Measurements from ENCODE around the gene PTPRM.

PTPRM gene

GRCh38 chr18:7678801-7679200, 111.7 kb downstream of the PTPRM start:
- no peak for TF ChIP-seq CTCF (conservative IDR thresholded peaks at IDR 0.05; ENCODE audit: low read depth, low read length)
- no peak overlapping the region for H3K4me2 ChIP-seq
- H3K27ac ChIP-seq = no peak overlapping the region
- no peak overlapping the region for H2AFZ ChIP-seq (ENCODE audit: low read depth)
- H3K4me1 ChIP-seq (ENCODE audit: low read depth, poor library complexity, severe bottlenecking) = peaks cover 31% of the 10 kb centered on the region
- no peaks in the 10 kb centered on the region for H3K36me3 ChIP-seq (ENCODE audit: insufficient read depth)
- no peaks in the 10 kb centered on the region for H3K27me3 ChIP-seq (ENCODE audit: insufficient read depth, low read depth)
- no peaks in the 10 kb centered on the region for H4K20me1 ChIP-seq (ENCODE audit: insufficient read depth)
- H3K9ac ChIP-seq = no peak overlapping the region
- no peaks in the 10 kb centered on the region for H3K79me2 ChIP-seq (ENCODE audit: insufficient read depth, low read depth)
- H3K4me3 ChIP-seq (IDR thresholded peaks at IDR 0.05; ENCODE audit: insufficient read depth, low read depth, low read length) = no peak overlapping the region

DNA sequence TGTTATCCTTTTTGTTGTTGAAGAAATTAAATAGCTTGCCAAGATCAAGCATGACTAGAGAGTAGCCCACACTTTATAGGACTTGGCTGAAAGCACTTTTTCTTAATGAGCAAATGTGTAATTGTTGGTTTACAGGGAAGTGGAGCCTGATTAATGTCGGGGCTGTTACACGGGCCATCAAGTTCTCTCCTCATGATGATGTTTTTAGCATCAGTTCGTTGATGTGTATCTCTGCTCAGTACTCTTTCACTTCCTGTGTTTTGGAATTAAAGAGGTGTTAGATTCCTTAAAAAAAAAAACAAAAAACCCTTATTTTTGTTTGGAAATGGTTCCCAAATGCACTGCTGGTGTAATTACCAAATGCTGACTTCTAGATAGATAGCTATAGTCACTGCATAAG, 114.2 kb downstream of the PTPRM start:
- Histone ChIP-seq H3K4me1 (ENCODE audit: low read depth, poor library complexity, severe bottlenecking) (peaks cover 30% of the 10 kb centered on the region), H3K36me3 (ENCODE audit: insufficient read depth) (no peaks in the 10 kb centered on the region), H4K20me1 (ENCODE audit: insufficient read depth) (no peaks in the 10 kb centered on the region), H3K9ac (no peak overlapping the region), H3K4me2 (no peak overlapping the region), H3K4me3 (IDR thresholded peaks at IDR 0.05; ENCODE audit: insufficient read depth, low read depth, low read length) (no peak overlapping the region), H3K27ac (no peak overlapping the region), H3K79me2 (ENCODE audit: insufficient read depth, low read depth) (no peaks in the 10 kb centered on the region), H3K27me3 (ENCODE audit: insufficient read depth, low read depth) (no peaks in the 10 kb centered on the region), H2AFZ (ENCODE audit: low read depth) (no peak overlapping the region)
- no peak for TF ChIP-seq CTCF (conservative IDR thresholded peaks at IDR 0.05; ENCODE audit: low read depth, low read length)

DNA sequence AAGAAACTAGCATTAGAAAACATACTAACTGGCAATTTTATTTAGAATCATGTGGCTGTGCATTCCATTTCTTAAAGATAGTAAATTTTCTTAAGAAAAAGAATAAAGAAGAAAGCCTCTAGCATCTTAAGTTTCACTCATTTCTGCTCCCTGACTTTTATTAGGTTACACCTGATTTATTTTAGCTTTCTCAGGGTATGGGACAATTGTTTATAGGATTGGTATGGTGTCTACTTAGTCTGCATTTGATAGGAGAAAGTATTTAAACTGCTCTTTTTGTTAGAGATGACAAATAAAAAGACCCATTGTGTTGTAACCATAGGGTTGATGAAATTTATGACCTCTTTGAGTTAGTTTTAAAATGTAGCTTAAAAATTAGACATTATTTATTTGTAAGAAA, 115.2 kb downstream of the PTPRM start:
- peaks cover 20% of the 10 kb centered on the region for H3K4me1 ChIP-seq (ENCODE audit: low read depth, poor library complexity, severe bottlenecking)

GRCh38 chr18:7683753-7684152, 116.6 kb downstream of the PTPRM start:
- Histone ChIP-seq H3K27me3 (ENCODE audit: insufficient read depth, low read depth) (no peaks in the 10 kb centered on the region), H2AFZ (ENCODE audit: low read depth) (no peak overlapping the region)

More for the DNA sequence above, 115.2 kb downstream of the PTPRM start:
- no peak for TF ChIP-seq CTCF (conservative IDR thresholded peaks at IDR 0.05; ENCODE audit: low read depth, low read length)
- Histone ChIP-seq H2AFZ (ENCODE audit: low read depth) (no peak overlapping the region), H3K79me2 (ENCODE audit: insufficient read depth, low read depth) (no peaks in the 10 kb centered on the region), H3K9ac (no peak overlapping the region), H4K20me1 (ENCODE audit: insufficient read depth) (no peaks in the 10 kb centered on the region), H3K27ac (no peak overlapping the region), H3K4me3 (IDR thresholded peaks at IDR 0.05; ENCODE audit: insufficient read depth, low read depth, low read length) (no peak overlapping the region), H3K36me3 (ENCODE audit: insufficient read depth) (no peaks in the 10 kb centered on the region), H3K27me3 (ENCODE audit: insufficient read depth, low read depth) (no peaks in the 10 kb centered on the region), H3K4me2 (peak overlapping the region; percentile 33; the same call in 1 of the 2 replicates)

More at GRCh38 chr18:7683753-7684152, 116.6 kb downstream of the PTPRM start:
- no peak for TF ChIP-seq CTCF (conservative IDR thresholded peaks at IDR 0.05; ENCODE audit: low read depth, low read length)
- Histone ChIP-seq H3K4me3 (IDR thresholded peaks at IDR 0.05; ENCODE audit: insufficient read depth, low read depth, low read length) (no peak overlapping the region), H3K79me2 (ENCODE audit: insufficient read depth, low read depth) (no peaks in the 10 kb centered on the region), H3K4me2 (no peak overlapping the region), H3K36me3 (ENCODE audit: insufficient read depth) (no peaks in the 10 kb centered on the region), H3K4me1 (ENCODE audit: low read depth, poor library complexity, severe bottlenecking) (peaks cover 18% of the 10 kb centered on the region), H3K9ac (no peak overlapping the region), H3K27ac (no peak overlapping the region), H4K20me1 (ENCODE audit: insufficient read depth) (no peaks in the 10 kb centered on the region)

All from KMS-11 (cell line).